Measurements from ENCODE around the gene WDR64.

Gene WDR64

DNA sequence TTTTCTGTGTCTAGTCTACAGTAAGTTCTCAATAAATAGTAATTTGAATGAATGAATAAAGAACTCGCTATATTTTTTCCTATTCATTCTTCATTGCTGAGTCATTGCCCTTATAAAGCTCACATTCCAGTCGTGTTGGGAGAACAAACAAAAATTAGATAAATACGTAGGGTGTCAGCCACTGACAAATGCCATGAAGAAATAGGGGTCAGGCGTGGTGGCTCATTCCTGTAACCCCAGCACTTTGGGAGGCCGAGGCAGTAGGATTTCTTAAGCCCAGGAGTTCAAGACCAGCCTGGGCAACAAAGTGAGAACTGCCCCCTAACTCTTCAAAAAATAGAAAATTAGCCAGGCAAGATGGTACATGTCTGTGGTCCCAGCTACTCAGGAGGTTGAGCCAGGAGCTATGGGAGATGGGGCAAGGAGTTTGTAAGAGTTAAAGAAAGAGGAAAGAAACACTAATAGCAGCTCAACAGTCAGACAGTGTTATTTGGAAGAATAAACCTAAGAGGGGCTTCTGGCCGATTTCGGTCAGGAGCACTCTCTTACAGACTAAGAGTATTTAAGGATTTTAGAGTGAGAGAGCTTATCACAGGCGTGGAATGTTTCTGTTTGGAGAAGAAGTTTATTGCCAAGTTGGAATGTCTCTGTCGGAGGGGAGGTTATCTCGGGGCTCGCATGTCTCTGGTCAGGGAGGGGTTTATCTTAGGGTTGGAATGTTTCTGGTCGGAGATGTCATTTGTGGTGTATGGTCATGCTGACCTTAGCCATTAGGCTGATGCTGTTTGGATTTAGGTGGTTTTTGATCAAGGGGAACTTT is 10.1 kb upstream of the WDR64 start:
- no peak overlapping the region for H3K4me3 ChIP-seq (ENCODE audit: low read depth, low read length)
- TF ChIP-seq, protein P1, sequence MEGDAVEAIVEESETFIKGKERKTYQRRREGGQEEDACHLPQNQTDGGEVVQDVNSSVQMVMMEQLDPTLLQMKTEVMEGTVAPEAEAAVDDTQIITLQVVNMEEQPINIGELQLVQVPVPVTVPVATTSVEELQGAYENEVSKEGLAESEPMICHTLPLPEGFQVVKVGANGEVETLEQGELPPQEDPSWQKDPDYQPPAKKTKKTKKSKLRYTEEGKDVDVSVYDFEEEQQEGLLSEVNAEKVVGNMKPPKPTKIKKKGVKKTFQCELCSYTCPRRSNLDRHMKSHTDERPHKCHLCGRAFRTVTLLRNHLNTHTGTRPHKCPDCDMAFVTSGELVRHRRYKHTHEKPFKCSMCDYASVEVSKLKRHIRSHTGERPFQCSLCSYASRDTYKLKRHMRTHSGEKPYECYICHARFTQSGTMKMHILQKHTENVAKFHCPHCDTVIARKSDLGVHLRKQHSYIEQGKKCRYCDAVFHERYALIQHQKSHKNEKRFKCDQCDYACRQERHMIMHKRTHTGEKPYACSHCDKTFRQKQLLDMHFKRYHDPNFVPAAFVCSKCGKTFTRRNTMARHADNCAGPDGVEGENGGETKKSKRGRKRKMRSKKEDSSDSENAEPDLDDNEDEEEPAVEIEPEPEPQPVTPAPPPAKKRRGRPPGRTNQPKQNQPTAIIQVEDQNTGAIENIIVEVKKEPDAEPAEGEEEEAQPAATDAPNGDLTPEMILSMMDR (IDR thresholded peaks at IDR 0.05; ENCODE audit: borderline replicate concordance, insufficient read depth, low read depth, low read length), result no peak

DNA sequence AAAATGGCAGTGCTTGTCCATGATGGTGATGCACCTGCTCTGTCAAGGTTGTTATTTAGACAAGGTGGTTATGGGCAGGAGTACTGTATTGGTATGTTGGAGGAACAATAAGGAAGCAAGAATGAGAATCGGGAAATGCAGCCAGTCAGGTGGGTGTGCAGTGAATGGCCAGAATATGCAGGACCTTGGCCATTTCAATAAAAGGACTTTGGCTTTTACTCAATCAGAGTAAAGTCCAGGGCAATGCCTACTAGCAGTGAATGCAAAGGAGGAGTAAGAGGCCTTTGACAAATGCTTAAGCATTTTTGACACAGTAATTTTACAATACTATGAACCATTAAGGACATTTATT is 9.5 kb upstream of the WDR64 start:
- TF ChIP-seq, protein P1 (IDR thresholded peaks at IDR 0.05; ENCODE audit: borderline replicate concordance, insufficient read depth, low read depth, low read length), result no peak
- H3K4me3 ChIP-seq (ENCODE audit: low read depth, low read length), result no peak overlapping the region

- H3K4me3 ChIP-seq (ENCODE audit: low read depth, low read length), result no peak overlapping the region
- TF ChIP-seq, protein P1 (IDR thresholded peaks at IDR 0.05; ENCODE audit: borderline replicate concordance, insufficient read depth, low read depth, low read length), result no peak
These were observed 7.8 kb upstream of the WDR64 start for GRCh38 chr1:241644259-241644658.

GRCh38 chr1:241645199-241645598 is 6.9 kb upstream of the WDR64 start:
- H3K4me3 ChIP-seq (ENCODE audit: low read depth, low read length), result no peak overlapping the region
- TF ChIP-seq, protein P1 (IDR thresholded peaks at IDR 0.05; ENCODE audit: borderline replicate concordance, insufficient read depth, low read depth, low read length), result no peak

GRCh38 chr1:241646201-241646600 is 5.9 kb upstream of the WDR64 start:
- no peak overlapping the region for H3K4me3 ChIP-seq (ENCODE audit: low read depth, low read length)
- TF ChIP-seq, protein P1 (IDR thresholded peaks at IDR 0.05; ENCODE audit: borderline replicate concordance, insufficient read depth, low read depth, low read length), result no peak

- no peak overlapping the region for H3K4me3 ChIP-seq (ENCODE audit: low read depth, low read length)
- TF ChIP-seq, protein P1 (IDR thresholded peaks at IDR 0.05; ENCODE audit: borderline replicate concordance, insufficient read depth, low read depth, low read length), result no peak
These were observed 4.4 kb upstream of the WDR64 start for GRCh38 chr1:241647658-241648057.

DNA sequence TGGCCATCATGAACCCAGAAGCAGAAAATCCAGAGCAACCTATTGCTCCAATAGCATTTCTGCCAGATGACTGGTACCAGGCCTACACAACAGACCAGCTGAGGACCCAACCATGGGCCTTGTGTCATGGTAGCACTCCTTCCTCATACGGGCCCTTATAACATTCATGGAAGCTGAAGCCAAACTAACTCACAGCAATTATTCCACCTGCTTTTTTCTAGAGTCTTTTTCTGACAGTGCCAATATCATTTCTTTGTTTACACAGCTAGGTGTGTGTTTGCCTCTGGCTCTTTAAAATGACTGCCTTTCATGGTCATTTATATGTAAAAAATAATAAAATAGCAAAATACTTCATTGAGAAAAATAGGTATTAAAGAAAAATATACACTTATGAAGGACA is 3.9 kb upstream of the WDR64 start:
- no peak overlapping the region for H3K4me3 ChIP-seq (ENCODE audit: low read depth, low read length)
- TF ChIP-seq, protein P1 (IDR thresholded peaks at IDR 0.05; ENCODE audit: borderline replicate concordance, insufficient read depth, low read depth, low read length), result no peak
